SU-DHL-6 (cell line): Measurements from ENCODE around the gene KLHL12.

Experiments
- H2AFZ ChIP-seq: fragments of 200-600 bp; sonication (generic); 2 replicates; pipeline ENCODE4 v1.6.1; 2014; ENCODE audit warnings: low read depth, mild to moderate bottlenecking, moderate library complexity, mixed read lengths, antibody characterized with exemption, low read length; ENCODE audit not compliant: severe bottlenecking
- H3F3A ChIP-seq: fragments of 200-600 bp; shearing (Covaris generic); 2 replicates; pipeline ENCODE4 v1.6.0; 2016; ENCODE audit warnings: antibody characterized with exemption, mild to moderate bottlenecking; ENCODE audit not compliant: insufficient read depth
- H3K27ac ChIP-seq: fragments of 200-600 bp; sonication (generic); 2 replicates; pipeline ENCODE4 v1.5.1; 2016; ENCODE audit warnings: low read depth, mild to moderate bottlenecking, low read length, moderate library complexity, mixed read lengths
- H3K27me3 ChIP-seq: fragments of 200-600 bp; sonication (generic), shearing (Covaris generic); 2 replicates; pipeline ENCODE4 v1.6.0; 2014; ENCODE audit warnings: mild to moderate bottlenecking, low read length
- H3K36me3 ChIP-seq: fragments of 200-600 bp; sonication (generic); 2 replicates; pipeline ENCODE4 v1.6.1; 2014; ENCODE audit warnings: mild to moderate bottlenecking, low read length, mixed read lengths
- H3K4me2 ChIP-seq: fragments of 300-600, 200-600 bp; shearing (Covaris generic), sonication (generic); 2 replicates; pipeline ENCODE4 v1.6.0; 2014; ENCODE audit warnings: low read length, low read depth, mild to moderate bottlenecking; ENCODE audit not compliant: poor library complexity, severe bottlenecking
- H3K4me3 ChIP-seq: fragments of 200-600 bp; sonication (generic); 2 replicates; pipeline ENCODE4 v1.5.1; 2014; ENCODE audit warnings: antibody characterized with exemption, low read length, mild to moderate bottlenecking, mixed read lengths; ENCODE audit not compliant: insufficient read depth, poor library complexity, severe bottlenecking
- H3K79me2 ChIP-seq: fragments of 200-600 bp; sonication (generic); 2 replicates; pipeline ENCODE4 v1.6.1; 2014; ENCODE audit warnings: mild to moderate bottlenecking, low read length, moderate library complexity; ENCODE audit not compliant: insufficient read depth
- H3K9ac ChIP-seq: fragments of 200-600 bp; sonication (generic); 2 replicates; pipeline ENCODE4 v1.7.0; 2014; ENCODE audit warnings: mild to moderate bottlenecking, low read length
- H3K9me2 ChIP-seq: fragments of 200-600 bp; sonication (generic); replicated peaks from 2 replicates; pipeline ENCODE4 v1.6.1; 2014; ENCODE audit warnings: low read length; ENCODE audit not compliant: insufficient read depth
- H3K9me3 ChIP-seq: fragments of 200-600 bp; sonication (generic); 2 replicates; pipeline ENCODE4 v1.6.1; 2014; ENCODE audit warnings: low read length, mixed read lengths; ENCODE audit not compliant: insufficient read depth
- H4K20me1 ChIP-seq: fragments of 200-600 bp; sonication (generic); 2 replicates; pipeline ENCODE4 v1.6.1; 2014; ENCODE audit warnings: low read depth, mild to moderate bottlenecking, antibody characterized with exemption, low read length, moderate library complexity, mixed read lengths
- CTCF ChIP-seq: fragments of 200-600 bp; sonication (generic); IDR thresholded peaks from one replicate; pipeline ENCODE4 v1.5.1; 2017; ENCODE audit warnings: antibody characterized with exemption, mild to moderate bottlenecking, low read length, moderate library complexity; ENCODE audit not compliant: insufficient read depth, poor library complexity, severe bottlenecking
- EZH2phosphoT487 ChIP-seq: fragments of 200-600 bp; sonication (generic), shearing (Covaris generic); conservative IDR thresholded peaks from 2 replicates; pipeline ENCODE4 v1.6.1; 2018; ENCODE audit warnings: mild to moderate bottlenecking, antibody characterized with exemption, low read length, moderate library complexity, mixed read lengths

KLHL12 gene

GRCh38 chr1:202951437-202951836 is 24.4 kb upstream of the KLHL12 start:
- H3F3A ChIP-seq, result no peaks in the 10 kb centered on the region
- H3K27ac ChIP-seq, result no peak overlapping the region
- no peaks in the 10 kb centered on the region for H3K27me3 ChIP-seq
- H3K4me2 ChIP-seq, result no peak overlapping the region
- no peaks in the 10 kb centered on the region for H3K9me2 ChIP-seq
- TF ChIP-seq EZH2phosphoT487 (no peak), CTCF (no peak)
- peaks cover 51% of the 10 kb centered on the region for H3K79me2 ChIP-seq
- no peak overlapping the region for H3K4me3 ChIP-seq
- H2AFZ ChIP-seq, result no peak overlapping the region
- no peaks in the 10 kb centered on the region for H4K20me1 ChIP-seq
- no peaks in the 10 kb centered on the region for H3K9me3 ChIP-seq
- no peak overlapping the region for H3K9ac ChIP-seq
- peaks cover 3% of the 10 kb centered on the region; the same call in 1 of the 2 replicates for H3K36me3 ChIP-seq

- Histone ChIP-seq H3K27ac (no peak overlapping the region), H3K36me3 (peaks cover 27% of the 10 kb centered on the region; the same call in 1 of the 2 replicates), H3K4me3 (no peak overlapping the region), H3K9ac (no peak overlapping the region), H3K9me2 (no peaks in the 10 kb centered on the region), H2AFZ (no peak overlapping the region), H3K9me3 (no peaks in the 10 kb centered on the region), H3K79me2 (no peaks in the 10 kb centered on the region), H3K27me3 (no peaks in the 10 kb centered on the region), H4K20me1 (no peaks in the 10 kb centered on the region), H3K4me2 (no peak overlapping the region), H3F3A (no peaks in the 10 kb centered on the region)
- TF ChIP-seq CTCF (no peak), EZH2phosphoT487 (no peak)
Observed at GRCh38 chr1:202945483-202945882, 18.4 kb upstream of the KLHL12 start.

GRCh38 chr1:202944438-202944921 is 17.4 kb upstream of the KLHL12 start:
- Histone ChIP-seq H2AFZ (no peak overlapping the region), H3K36me3 (peaks cover 29% of the 10 kb centered on the region; the same call in 1 of the 2 replicates), H3K4me3 (no peak overlapping the region), H3K27ac (no peak overlapping the region), H4K20me1 (no peaks in the 10 kb centered on the region), H3F3A (no peaks in the 10 kb centered on the region), H3K79me2 (no peaks in the 10 kb centered on the region), H3K9me2 (no peaks in the 10 kb centered on the region), H3K9me3 (no peaks in the 10 kb centered on the region), H3K4me2 (no peak overlapping the region), H3K9ac (no peak overlapping the region), H3K27me3 (no peaks in the 10 kb centered on the region)
- TF ChIP-seq EZH2phosphoT487, result no peak
- no peak for TF ChIP-seq CTCF
